ENCODE results near the gene THSD4. TPM values are rescaled to one million over a fixed set of nuclear protein-coding genes. Genes with fewer than 3 reads are reported as not detected.
"Not testable (repeated sequence)": the region's sequence is repeated elsewhere in the genome, so short reads cannot be mapped to it uniquely, and the experiment has no call there.

Gene THSD4
- total and polyA plus RNA-seq, 2 of the 8 experiments (the other 6 are each of a cell fraction or from before 2014, with no cell fraction given): 2.5 to 6.2 TPM

- H3K23me2 ChIP-seq (ENCODE audit: low read depth, low read length): no peaks in the 10 kb centered on the region
- no peak overlapping the region for H2AK5ac ChIP-seq (ENCODE audit: low read depth, low read length)
- no peak for TF ChIP-seq GABPA (IDR thresholded peaks at IDR 0.05; ENCODE audit: borderline replicate concordance, insufficient read depth, low read length)
- no peak overlapping the region for H3K4me3 ChIP-seq (ENCODE audit: extremely low read depth in 1 of 4, insufficient read depth in 2 of 4, low read depth in 3 of 4, low read length in 4 of 4)
- H3K36me3 ChIP-seq (ENCODE audit: control insufficient read depth in 2 of 4, insufficient read depth in 4 of 4, low read length in 3 of 4): no peaks in the 10 kb centered on the region; a peak in 1 of 8 replicates
- H2AFZ ChIP-seq (ENCODE audit: low read length): no peak overlapping the region
- no peaks in the 10 kb centered on the region for H3K79me2 ChIP-seq (ENCODE audit: control insufficient read depth in 1 of 2, insufficient read depth in 2 of 2, low read length in 2 of 2)
- no peaks in the 10 kb centered on the region for H3K4me1 ChIP-seq (replicated peaks in 1 of 4; ENCODE audit: control insufficient read depth in 3 of 4, insufficient read depth in 4 of 4, low read length in 3 of 4)
- no peak overlapping the region for H2BK12ac ChIP-seq (ENCODE audit: low read depth, low read length)
- no peak overlapping the region for H4K91ac ChIP-seq (replicated peaks; ENCODE audit: insufficient read length, low read length)
- FAIRE-seq (no peak), DNase-seq (ENCODE audit: low read depth in 1 of 2, low spot score in 2 of 2) (no peak)
- no peak overlapping the region for H3K27ac ChIP-seq (ENCODE audit: low read depth, low read length)
- H3K9me3 ChIP-seq (ENCODE audit: insufficient read depth in 2 of 2, low read depth in 1 of 2, low read length in 1 of 2): peaks cover 0 to 4% of the 10 kb centered on the region in 2 experiments; a peak in 1 of 4 replicates
- no peak overlapping the region for H4K8ac ChIP-seq (ENCODE audit: extremely low read depth, insufficient read depth, low read length)
- no peaks in the 10 kb centered on the region for H4K20me1 ChIP-seq (replicated peaks in 1 of 2; ENCODE audit: control insufficient read depth in 1 of 2, insufficient read depth in 2 of 2, low read length in 2 of 2)
- H2BK5ac ChIP-seq (ENCODE audit: low read depth, low read length): no peak overlapping the region
- no peak overlapping the region for H3K4ac ChIP-seq (replicated peaks; ENCODE audit: insufficient read length, low read depth, low read length)
- H3K27me3 ChIP-seq (replicated peaks in 1 of 4; ENCODE audit: control insufficient read depth in 3 of 4, extremely low read depth in 1 of 4, insufficient read depth in 3 of 4, low read length in 3 of 4): no peaks in the 10 kb centered on the region
- POLR2A ChIA-PET (ENCODE audit: partially characterized antibody): no interaction called here
- H3K18ac ChIP-seq (ENCODE audit: extremely low read depth, low read length): no peak overlapping the region
- no peak overlapping the region for H3K23ac ChIP-seq (ENCODE audit: insufficient read length)
- H3K79me1 ChIP-seq (ENCODE audit: low read depth, low read length): no peaks in the 10 kb centered on the region
- H2BK20ac ChIP-seq (ENCODE audit: low read length): no peak overlapping the region
- no peak overlapping the region for H3K14ac ChIP-seq (ENCODE audit: insufficient read length)
- H2BK15ac ChIP-seq (ENCODE audit: low read length): no peak overlapping the region
- H2BK120ac ChIP-seq (replicated peaks; ENCODE audit: low read depth, low read length): no peak overlapping the region
- no peak overlapping the region for H3K9ac ChIP-seq (replicated peaks in 1 of 4; ENCODE audit: extremely low read depth in 1 of 4, low read depth in 3 of 4, low read length in 3 of 4)
- CTCF ChIA-PET (ENCODE audit: partially characterized antibody): no interaction called here
- no peak overlapping the region for H3K56ac ChIP-seq (replicated peaks; ENCODE audit: insufficient read length, low read depth, low read length)
- H3K4me2 ChIP-seq (ENCODE audit: insufficient read depth in 1 of 2, low read depth in 2 of 2, low read length in 2 of 2): no peak overlapping the region
- H4K5ac ChIP-seq (ENCODE audit: insufficient read length, low read depth, low read length): no peak overlapping the region
Observed at GRCh38 chr15:71171195-71171594, 55.9 kb downstream of the THSD4 start.

- H2BK120ac ChIP-seq (replicated peaks; ENCODE audit: low read depth, low read length); H2AFZ ChIP-seq (ENCODE audit: low read length); H3K4me3 ChIP-seq (ENCODE audit: extremely low read depth in 1 of 4, insufficient read depth in 2 of 4, low read depth in 3 of 4, low read length in 4 of 4); H3K27me3 ChIP-seq (replicated peaks in 1 of 4; ENCODE audit: control insufficient read depth in 3 of 4, extremely low read depth in 1 of 4, insufficient read depth in 3 of 4, low read length in 3 of 4); FAIRE-seq; H3K9ac ChIP-seq (replicated peaks in 1 of 4; ENCODE audit: extremely low read depth in 1 of 4, low read depth in 3 of 4, low read length in 3 of 4); H3K4ac ChIP-seq (replicated peaks; ENCODE audit: insufficient read length, low read depth, low read length); H2BK12ac ChIP-seq (ENCODE audit: low read depth, low read length); H3K56ac ChIP-seq (replicated peaks; ENCODE audit: insufficient read length, low read depth, low read length); H3K79me2 ChIP-seq (ENCODE audit: control insufficient read depth in 1 of 2, insufficient read depth in 2 of 2, low read length in 2 of 2); H3K36me3 ChIP-seq (ENCODE audit: control insufficient read depth in 2 of 4, insufficient read depth in 4 of 4, low read length in 3 of 4); H3K27ac ChIP-seq (ENCODE audit: low read depth, low read length); H3K23me2 ChIP-seq (ENCODE audit: low read depth, low read length); H3K4me2 ChIP-seq (ENCODE audit: insufficient read depth in 1 of 2, low read depth in 2 of 2, low read length in 2 of 2); H3K9me3 ChIP-seq (ENCODE audit: insufficient read depth in 2 of 2, low read depth in 1 of 2, low read length in 1 of 2); H3K18ac ChIP-seq (ENCODE audit: extremely low read depth, low read length); H4K91ac ChIP-seq (replicated peaks; ENCODE audit: insufficient read length, low read length); H2BK20ac ChIP-seq (ENCODE audit: low read length); H2BK15ac ChIP-seq (ENCODE audit: low read length); H3K4me1 ChIP-seq (replicated peaks in 1 of 4; ENCODE audit: control insufficient read depth in 3 of 4, insufficient read depth in 4 of 4, low read length in 3 of 4); CTCF ChIA-PET (ENCODE audit: partially characterized antibody); POLR2A ChIA-PET (ENCODE audit: partially characterized antibody); H2AK5ac ChIP-seq (ENCODE audit: low read depth, low read length); H3K79me1 ChIP-seq (ENCODE audit: low read depth, low read length); H4K5ac ChIP-seq (ENCODE audit: insufficient read length, low read depth, low read length); H2BK5ac ChIP-seq (ENCODE audit: low read depth, low read length); H3K14ac ChIP-seq (ENCODE audit: insufficient read length); H4K20me1 ChIP-seq (replicated peaks in 1 of 2; ENCODE audit: control insufficient read depth in 1 of 2, insufficient read depth in 2 of 2, low read length in 2 of 2); H3K23ac ChIP-seq (ENCODE audit: insufficient read length): not testable (repeated sequence)
- 70% methylated on average over 7 of the region's 17 CpGs; no CpG with 5 or more reads in 1 of the 2 experiments for WGBS, 2 experiments (ENCODE audit: extremely low coverage in 1 of 2, insufficient coverage in 1 of 2, insufficient read length in 1 of 2, insufficient replicate concordance in 2 of 2, low coverage in 1 of 2, low lambda C conversion rate in 2 of 2, missing lambda C conversion rate in 1 of 2)
- H4K8ac ChIP-seq (ENCODE audit: extremely low read depth, insufficient read depth, low read length): peak overlapping the region; percentile 51; the same call in 1 of the 2 replicates
- DNase-seq (ENCODE audit: low read depth in 1 of 2, low spot score in 2 of 2): peak in 1 of 2 experiments; percentile 43
Observed at GRCh38 chr15:71174360-71174759, 59.1 kb downstream of the THSD4 start.

Measured in H1 (cell line).